PC-3 (cell line): Measurements from ENCODE around the gene RNF38.

Experiments
- CTCF ChIP-seq: fragments of 300-600 bp; sonication (generic); conservative IDR thresholded peaks from 2 replicates; pipeline ENCODE4 v1.5.1; 2017; ENCODE audit warnings: antibody characterized with exemption, low read depth, mild to moderate bottlenecking, low read length
- EZH2 ChIP-seq: fragments of 300-600 bp; sonication (generic); IDR thresholded peaks from one replicate; pipeline ENCODE4 v1.6.1; 2017; ENCODE audit warnings: antibody characterized with exemption, mild to moderate bottlenecking, low read length; ENCODE audit not compliant: unreplicated experiment

- TF ChIP-seq EZH2 (no peak), CTCF (peak; percentile 84)
Measured at GRCh38 chr9:36407122-36407723, 7.2 kb upstream of the RNF38 start.
